ENCODE data around the gene STUB1. TPM values are rescaled to one million over a fixed set of nuclear protein-coding genes. Genes with fewer than 3 reads are reported as not detected.

STUB1 gene
- total and polyA plus RNA-seq, 2 experiments from 2014 or later = 91.7 to 108 TPM

GRCh38 chr16:698911-699671 lies 18.9 kb downstream of the STUB1 start:
- no peak overlapping the region for H3K4me2 ChIP-seq
- DNase-seq (ENCODE audit: low spot score) (no peak), ATAC-seq (no peak)
- no peaks in the 10 kb centered on the region; the same call in 1 of the 2 replicates for H4K20me1 ChIP-seq (replicated peaks; ENCODE audit: insufficient read depth)
- H3K9me2 ChIP-seq (ENCODE audit: insufficient read depth) = no peaks in the 10 kb centered on the region
- no peak overlapping the region for H3K4me3 ChIP-seq
- H3K36me3 Mint-ChIP-seq (ENCODE audit: low read depth) = no peaks in the 10 kb centered on the region
- H3K79me2 ChIP-seq (replicated peaks; ENCODE audit: insufficient read depth) = no peaks in the 10 kb centered on the region
- peaks cover 72% of the 10 kb centered on the region for H3K27me3 Mint-ChIP-seq (ENCODE audit: insufficient read depth, low read depth, poor library complexity)
- no peaks in the 10 kb centered on the region; the same call in 2 of the 3 replicates for H3K9me3 Mint-ChIP-seq
- H3K4me1 ChIP-seq (ENCODE audit: insufficient read depth) = no peaks in the 10 kb centered on the region; the same call in 1 of the 2 replicates
- H3K4me1 Mint-ChIP-seq = peaks cover 3% of the 10 kb centered on the region; the same call in 1 of the 3 replicates
- no peak overlapping the region for H3K4me3 Mint-ChIP-seq
- no peaks in the 10 kb centered on the region for H3F3A ChIP-seq (replicated peaks; ENCODE audit: low read depth)
- no peak overlapping the region for H3K27ac ChIP-seq (ENCODE audit: low read depth)
- H2AFZ ChIP-seq = no peak overlapping the region
- peaks cover 87% of the 10 kb centered on the region for H3K27me3 ChIP-seq (ENCODE audit: insufficient read depth)
- H3K36me3 ChIP-seq (ENCODE audit: insufficient read depth) = no peaks in the 10 kb centered on the region
- no peak for TF ChIP-seq EZH2 (IDR thresholded peaks at IDR 0.05; ENCODE audit: low read depth, unreplicated experiment)
- TF ChIP-seq NANOG (IDR thresholded peaks at IDR 0.05; ENCODE audit: borderline replicate concordance) = no peak
- no peak for TF ChIP-seq EZH2phosphoT487 (IDR thresholded peaks at IDR 0.05; ENCODE audit: unreplicated experiment)
- no peak for TF ChIP-seq CTCF (conservative IDR thresholded peaks at IDR 0.05; ENCODE audit: low read depth in 2 of 2)
- no peak for TF ChIP-seq STAT1 (IDR thresholded peaks at IDR 0.05; ENCODE audit: unreplicated experiment)
- no peak for TF ChIP-seq POLR2AphosphoS5 (IDR thresholded peaks at IDR 0.05; ENCODE audit: low read depth)
- no peak for TF ChIP-seq JUNB (IDR thresholded peaks at IDR 0.05; ENCODE audit: unreplicated experiment)
- TF ChIP-seq CREB1 (CRISPR knock-in tag; IDR thresholded peaks at IDR 0.05; ENCODE audit: low read depth) = no peak
- TF ChIP-seq, protein P1, sequence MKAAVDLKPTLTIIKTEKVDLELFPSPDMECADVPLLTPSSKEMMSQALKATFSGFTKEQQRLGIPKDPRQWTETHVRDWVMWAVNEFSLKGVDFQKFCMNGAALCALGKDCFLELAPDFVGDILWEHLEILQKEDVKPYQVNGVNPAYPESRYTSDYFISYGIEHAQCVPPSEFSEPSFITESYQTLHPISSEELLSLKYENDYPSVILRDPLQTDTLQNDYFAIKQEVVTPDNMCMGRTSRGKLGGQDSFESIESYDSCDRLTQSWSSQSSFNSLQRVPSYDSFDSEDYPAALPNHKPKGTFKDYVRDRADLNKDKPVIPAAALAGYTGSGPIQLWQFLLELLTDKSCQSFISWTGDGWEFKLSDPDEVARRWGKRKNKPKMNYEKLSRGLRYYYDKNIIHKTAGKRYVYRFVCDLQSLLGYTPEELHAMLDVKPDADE (IDR thresholded peaks at IDR 0.05) = no peak
- H3K27ac Mint-ChIP-seq = no peak overlapping the region

GRCh38 chr16:700684-701584 lies 20.7 kb downstream of the STUB1 start:
- H3K9me2 ChIP-seq (ENCODE audit: insufficient read depth) = no peaks in the 10 kb centered on the region
- H3K79me2 ChIP-seq (replicated peaks; ENCODE audit: insufficient read depth) = no peaks in the 10 kb centered on the region
- ATAC-seq = peak; percentile 79
- H4K20me1 ChIP-seq (replicated peaks; ENCODE audit: insufficient read depth) = no peaks in the 10 kb centered on the region; the same call in 1 of the 2 replicates
- peak overlapping the region; percentile 68; the same call in 1 of the 2 replicates for H3K4me2 ChIP-seq
- no peaks in the 10 kb centered on the region; the same call in 1 of the 2 replicates for H3K4me1 ChIP-seq (ENCODE audit: insufficient read depth)
- H3K36me3 ChIP-seq (ENCODE audit: insufficient read depth) = no peaks in the 10 kb centered on the region
- H3K4me3 ChIP-seq = peak overlapping the region; percentile 46
- H3K27me3 ChIP-seq (ENCODE audit: insufficient read depth) = peaks cover 84% of the 10 kb centered on the region
- H3F3A ChIP-seq (replicated peaks; ENCODE audit: low read depth) = no peaks in the 10 kb centered on the region
- no peak overlapping the region for H2AFZ ChIP-seq
- H3K27ac ChIP-seq (ENCODE audit: low read depth) = no peak overlapping the region
- no peaks in the 10 kb centered on the region for H3K36me3 Mint-ChIP-seq (ENCODE audit: low read depth)
- no peak overlapping the region for H3K4me3 Mint-ChIP-seq
- no peaks in the 10 kb centered on the region for H3K4me1 Mint-ChIP-seq
- H3K27me3 Mint-ChIP-seq (ENCODE audit: insufficient read depth, low read depth, poor library complexity) = peaks cover 71% of the 10 kb centered on the region
- DNase-seq (ENCODE audit: low spot score) = peak; percentile 71
- no peaks in the 10 kb centered on the region; the same call in 2 of the 3 replicates for H3K9me3 Mint-ChIP-seq
- H3K27ac Mint-ChIP-seq = no peak overlapping the region
- TF ChIP-seq REST (IDR thresholded peaks at IDR 0.05; ENCODE audit: unreplicated experiment) (peak; percentile 84), STAT1 (IDR thresholded peaks at IDR 0.05; ENCODE audit: unreplicated experiment) (no peak), JUNB (IDR thresholded peaks at IDR 0.05; ENCODE audit: unreplicated experiment) (no peak), ZNF114 (CRISPR knock-in tag; IDR thresholded peaks at IDR 0.05) (no peak), CREB1 (CRISPR knock-in tag; IDR thresholded peaks at IDR 0.05; ENCODE audit: low read depth) (no peak), ZNF331 (CRISPR knock-in tag; IDR thresholded peaks at IDR 0.05; ENCODE audit: low read depth) (no peak), EZH2 (IDR thresholded peaks at IDR 0.05; ENCODE audit: low read depth, unreplicated experiment) (peak; percentile 39), CTCF (conservative IDR thresholded peaks at IDR 0.05; ENCODE audit: low read depth in 2 of 2) (no peak)

Data from GM23338 (cell line).